ENCODE measurements around the gene DOCK1. TPM values are rescaled to one million over a fixed set of nuclear protein-coding genes. Genes with fewer than 3 reads are reported as not detected.

Gene DOCK1
- total and polyA plus RNA-seq, 2 donors from 2014 or later: 15.8 to 81.7 TPM

- intact Hi-C loops (cut with DNase I): no loop called here
- TF ChIP-seq CTCF (IDR thresholded peaks at IDR 0.05; ENCODE audit: borderline replicate concordance, extremely low read depth, insufficient read depth): no peak
- DNase-seq (no peak), FAIRE-seq (no peak)
- Histone ChIP-seq H3K4me3 (ENCODE audit: low read length in 3 of 3) (no peak overlapping the region), H3K9me3 (ENCODE audit: control insufficient read depth in 2 of 3, insufficient read depth in 1 of 3, low read length in 3 of 3) (no peaks in the 10 kb centered on the region), H3K36me3 (ENCODE audit: control insufficient read depth in 2 of 3, insufficient read depth in 3 of 3, low read length in 3 of 3) (no peaks in the 10 kb centered on the region), H3K4me1 (ENCODE audit: control insufficient read depth in 2 of 3, insufficient read depth in 2 of 3, low read depth in 1 of 3, low read length in 3 of 3) (peaks cover 0 to 10% (median 6%) of the 10 kb centered on the region in 3 donors), H3K9ac (ENCODE audit: low read length in 3 of 3) (no peak overlapping the region), H3K27me3 (ENCODE audit: control insufficient read depth, insufficient read depth, low read length) (no peaks in the 10 kb centered on the region), H3K27ac (ENCODE audit: low read depth in 2 of 2, low read length in 2 of 2) (no peak overlapping the region)
Observed at GRCh38 chr10:127318396-127318795, 413.2 kb downstream of the DOCK1 start.

GRCh38 chr10:127319271-127319670 lies 414.0 kb downstream of the DOCK1 start:
- H3K27me3 ChIP-seq (ENCODE audit: control insufficient read depth, insufficient read depth, low read length): no peaks in the 10 kb centered on the region
- no peak overlapping the region for H3K4me3 ChIP-seq (ENCODE audit: low read length in 3 of 3)
- no peaks in the 10 kb centered on the region for H3K9me3 ChIP-seq (ENCODE audit: control insufficient read depth in 2 of 3, insufficient read depth in 1 of 3, low read length in 3 of 3)
- peaks cover 0 to 6% (median 1%) of the 10 kb centered on the region in 3 donors for H3K4me1 ChIP-seq (ENCODE audit: control insufficient read depth in 2 of 3, insufficient read depth in 2 of 3, low read depth in 1 of 3, low read length in 3 of 3)
- DNase-seq (no peak), FAIRE-seq (no peak)
- intact Hi-C loops (cut with DNase I): no loop called here
- H3K9ac ChIP-seq (ENCODE audit: low read length in 3 of 3): no peak overlapping the region
- H3K27ac ChIP-seq (ENCODE audit: low read depth in 2 of 2, low read length in 2 of 2): no peak overlapping the region
- no peak for TF ChIP-seq CTCF (IDR thresholded peaks at IDR 0.05; ENCODE audit: borderline replicate concordance, extremely low read depth, insufficient read depth)
- H3K36me3 ChIP-seq (ENCODE audit: control insufficient read depth in 2 of 3, insufficient read depth in 3 of 3, low read length in 3 of 3): no peaks in the 10 kb centered on the region

GRCh38 chr10:127319691-127320090 lies 414.5 kb downstream of the DOCK1 start:
- FAIRE-seq (no peak), DNase-seq (no peak)
- no peak overlapping the region for H3K9ac ChIP-seq (ENCODE audit: low read length in 3 of 3)
- peaks cover 0 to 2% (median 0%) of the 10 kb centered on the region in 3 donors for H3K4me1 ChIP-seq (ENCODE audit: control insufficient read depth in 2 of 3, insufficient read depth in 2 of 3, low read depth in 1 of 3, low read length in 3 of 3)
- H3K4me3 ChIP-seq (ENCODE audit: low read length in 3 of 3): no peak overlapping the region
- H3K9me3 ChIP-seq (ENCODE audit: control insufficient read depth in 2 of 3, insufficient read depth in 1 of 3, low read length in 3 of 3): no peaks in the 10 kb centered on the region
- TF ChIP-seq CTCF (IDR thresholded peaks at IDR 0.05; ENCODE audit: borderline replicate concordance, extremely low read depth, insufficient read depth): no peak
- no peaks in the 10 kb centered on the region for H3K36me3 ChIP-seq (ENCODE audit: control insufficient read depth in 2 of 3, insufficient read depth in 3 of 3, low read length in 3 of 3)
- H3K27me3 ChIP-seq (ENCODE audit: control insufficient read depth, insufficient read depth, low read length): no peaks in the 10 kb centered on the region
- intact Hi-C loops (cut with DNase I): no loop called here
- H3K27ac ChIP-seq (ENCODE audit: low read depth in 2 of 2, low read length in 2 of 2): no peak overlapping the region

GRCh38 chr10:127320176-127320575 lies 414.9 kb downstream of the DOCK1 start:
- FAIRE-seq: no peak
- no peak for TF ChIP-seq CTCF (IDR thresholded peaks at IDR 0.05; ENCODE audit: borderline replicate concordance, extremely low read depth, insufficient read depth)

More at GRCh38 chr10:127320176-127320575, 414.9 kb downstream of the DOCK1 start:
- intact Hi-C loops (cut with DNase I): no loop called here
- Histone ChIP-seq H3K36me3 (ENCODE audit: control insufficient read depth in 2 of 3, insufficient read depth in 3 of 3, low read length in 3 of 3) (no peaks in the 10 kb centered on the region), H3K27ac (ENCODE audit: low read depth in 2 of 2, low read length in 2 of 2) (no peak overlapping the region), H3K27me3 (ENCODE audit: control insufficient read depth, insufficient read depth, low read length) (no peaks in the 10 kb centered on the region), H3K4me3 (ENCODE audit: low read length in 3 of 3) (no peak overlapping the region), H3K9ac (ENCODE audit: low read length in 3 of 3) (no peak overlapping the region), H3K9me3 (ENCODE audit: control insufficient read depth in 2 of 3, insufficient read depth in 1 of 3, low read length in 3 of 3) (no peaks in the 10 kb centered on the region), H3K4me1 (ENCODE audit: control insufficient read depth in 2 of 3, insufficient read depth in 2 of 3, low read depth in 1 of 3, low read length in 3 of 3) (no peaks in the 10 kb centered on the region)
- no peak for DNase-seq
